ENCODE data around the gene DBNL.

DNA sequence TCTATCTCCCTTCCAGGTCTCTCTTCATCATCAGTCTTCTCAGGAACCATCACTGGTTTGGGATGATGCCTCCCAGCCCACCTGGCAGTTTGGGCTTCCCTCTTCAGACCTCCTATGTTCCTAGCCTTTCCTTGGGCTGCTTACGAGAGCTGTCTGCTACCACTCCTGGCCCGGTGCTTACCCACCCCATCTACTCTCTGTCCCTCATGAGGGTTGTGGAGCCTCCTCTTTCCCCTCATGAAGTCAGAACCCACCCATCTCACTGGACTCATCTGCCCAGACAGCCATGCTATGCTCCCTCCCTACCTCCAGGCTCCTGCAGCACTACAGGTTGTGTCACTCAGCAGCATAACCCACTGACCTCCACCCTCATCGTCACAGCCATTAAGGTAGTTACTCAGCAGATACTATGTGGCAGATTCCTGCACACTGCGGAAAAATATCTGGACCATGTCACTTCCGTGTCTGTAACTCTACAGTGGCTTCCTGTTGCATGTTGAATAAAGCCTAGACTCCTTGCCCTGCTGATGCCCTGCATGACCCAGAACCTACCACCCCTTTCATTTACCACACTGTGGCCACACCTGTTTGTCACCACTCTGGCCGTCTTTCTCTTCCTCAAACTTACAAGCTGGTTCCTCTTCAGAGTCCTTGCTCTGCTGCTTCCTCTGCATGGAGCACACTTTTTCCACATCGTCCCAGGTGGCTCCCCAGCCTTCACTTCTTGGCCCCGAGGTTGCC is 2.0 kb downstream of the DBNL start:
- TF ChIP-seq BHLHE40 (IDR thresholded peaks at IDR 0.05; ENCODE audit: borderline replicate concordance) (no peak), HDGF (IDR thresholded peaks at IDR 0.05; ENCODE audit: borderline replicate concordance) (no peak), FOXK2 (IDR thresholded peaks at IDR 0.05) (no peak), SUZ12 (IDR thresholded peaks at IDR 0.05) (no peak), LEF1 (IDR thresholded peaks at IDR 0.05; ENCODE audit: borderline replicate concordance) (no peak), L3MBTL2 (conservative IDR thresholded peaks at IDR 0.05) (no peak), NFRKB (IDR thresholded peaks at IDR 0.05) (no peak), SP1 (IDR thresholded peaks at IDR 0.05) (no peak), ARNT (IDR thresholded peaks at IDR 0.05) (no peak), TARDBP (IDR thresholded peaks at IDR 0.05) (no peak)

Measured in HEK293T (cell line).